Esophagus squamous epithelium (tissue), 5 donors: Measurements from ENCODE around the gene SLC35F6. TPM values are rescaled to one million over a fixed set of nuclear protein-coding genes. Genes with fewer than 3 reads are reported as not detected.

Experiments used
- DNase-seq: peaks from one replicate; lab custom pipeline; 2025; lab: John Stamatoyannopoulos, UW
- H3K27ac ChIP-seq, 4 donors: fragments of 200-600 bp; sonication (generic); one replicate each; pipeline ENCODE4 v1.5.1; 2016 to 2019; ENCODE audit warnings: mild to moderate bottlenecking in 1 of 4
- H3K27me3 ChIP-seq, 4 donors: fragments of 200-600 bp; sonication (generic); 1 replicate in 3 of 4; 2 replicates in 1 of 4; pipeline versions ENCODE4 v1.5.1 to v1.6.0; 2017 to 2021; ENCODE audit warnings: antibody characterized with exemption in 1 of 4
- H3K36me3 ChIP-seq, 3 donors: fragments of 200-600 bp; sonication (generic); one replicate each; pipeline ENCODE4 v1.5.1; 2016 to 2019
- H3K4me1 ChIP-seq, 3 donors: fragments of 200-600 bp; sonication (generic); one replicate each; pipeline ENCODE4 v1.5.1; 2017 to 2019
- H3K4me3 ChIP-seq, 4 donors: fragments of 200-600 bp; sonication (generic); 1 replicate in 3 of 4; 2 replicates in 1 of 4; pipeline ENCODE4 v1.5.1; 2016 to 2019; ENCODE audit warnings: mild to moderate bottlenecking in 2 of 4, moderate library complexity in 1 of 4
- H3K9me3 ChIP-seq, 3 donors: fragments of 200-600 bp; sonication (generic); one replicate each; pipeline ENCODE4 v1.5.1; 2016 to 2019
- POLR2A ChIP-seq, 4 donors: fragments of 450-650 bp; IDR thresholded peaks; one replicate each; pipeline ENCODE4 v1.6.1; 2017; ENCODE audit warnings: antibody characterized with exemption in 4 of 4, mild to moderate bottlenecking in 4 of 4, moderate library complexity in 3 of 4
- WGBS, 2 donors: methylation state at CpG; one replicate each; pipeline ENCODE4 v1.1.5; 2018; 5-methylcytosine and 5-hydroxymethylcytosine counted together
- intact Hi-C: fragments of 100-400 bp; cut with DNase I; formaldehyde crosslinking; loops from one replicate; pipeline ENCODE4 v1.15.0; 2022
- total RNA-seq, 4 donors: library from RNA; depleted of rRNA; stranded (reverse); fragments of >200 nt; gene quantifications; one replicate each; pipeline ENCODE4 v1.1.0, GENCODE V29; 2016
- TF ChIP-seq, protein P1 (sequence below), 6 experiments: fragments of 450-650 bp in 4 of 6; fragments of 200-600 bp in 2 of 6; sonication (generic) in 2 of 6; IDR thresholded peaks; one replicate each; pipeline ENCODE4 v1.5.1; 2016 to 2019; ENCODE audit warnings: antibody characterized with exemption in 6 of 6, mild to moderate bottlenecking in 4 of 6, moderate library complexity in 4 of 6
- donor health status: DM: yes; HTN: yes; CAD: no.

Gene SLC35F6, protein sequence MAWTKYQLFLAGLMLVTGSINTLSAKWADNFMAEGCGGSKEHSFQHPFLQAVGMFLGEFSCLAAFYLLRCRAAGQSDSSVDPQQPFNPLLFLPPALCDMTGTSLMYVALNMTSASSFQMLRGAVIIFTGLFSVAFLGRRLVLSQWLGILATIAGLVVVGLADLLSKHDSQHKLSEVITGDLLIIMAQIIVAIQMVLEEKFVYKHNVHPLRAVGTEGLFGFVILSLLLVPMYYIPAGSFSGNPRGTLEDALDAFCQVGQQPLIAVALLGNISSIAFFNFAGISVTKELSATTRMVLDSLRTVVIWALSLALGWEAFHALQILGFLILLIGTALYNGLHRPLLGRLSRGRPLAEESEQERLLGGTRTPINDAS
- total RNA-seq, result 10 to 100 TPM; 39.6 to 61.4 (median 48.0) TPM

DNA sequence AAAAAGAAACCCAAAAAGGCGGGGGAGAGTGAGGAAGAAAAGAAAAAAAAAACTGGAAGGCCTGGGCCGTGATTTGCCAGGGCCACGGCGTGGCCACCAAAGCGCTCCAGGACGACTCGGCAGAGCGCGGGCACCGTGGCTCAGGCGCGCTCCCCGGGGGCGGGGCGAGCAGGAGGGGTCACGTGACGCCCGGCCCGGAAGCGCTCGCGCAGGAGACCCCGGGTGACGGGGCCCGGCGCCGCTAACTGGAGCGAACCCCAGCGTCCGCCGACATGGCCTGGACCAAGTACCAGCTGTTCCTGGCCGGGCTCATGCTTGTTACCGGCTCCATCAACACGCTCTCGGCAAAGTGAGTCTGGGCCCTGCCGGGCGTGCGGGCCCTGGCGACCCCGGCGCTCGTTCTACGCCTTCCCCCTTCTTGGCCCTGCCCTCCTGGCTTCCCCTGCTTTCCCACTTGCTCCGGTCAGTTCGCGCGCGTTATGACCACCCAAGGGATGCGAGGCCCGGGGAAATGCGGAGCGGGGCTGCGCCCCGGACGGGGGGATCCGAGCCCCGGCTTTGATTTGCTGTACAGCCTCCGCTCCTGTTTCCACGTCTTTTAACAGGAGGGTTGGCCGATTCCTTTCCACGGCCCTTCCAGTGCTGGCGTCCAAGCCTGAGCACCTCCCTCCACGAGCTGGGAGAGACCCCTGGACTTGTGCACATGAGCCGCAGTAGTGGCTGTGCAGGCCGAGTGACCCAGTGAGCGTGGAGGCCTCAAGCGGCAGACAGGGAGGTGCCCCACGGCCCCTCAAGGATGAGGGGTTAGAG lies at the start of gene SLC35F6:
Gene SLC35F6 (plus strand): TSS at position 207 of the 810 bp plus-strand sequence. CDS start 66 bp downstream, at position 273.
- Histone ChIP-seq H3K4me3 (peak within 1 kb of the TSS; percentile 64 to 95 (median 92)), H3K9me3 (no peaks in the 10 kb centered on the region), H3K27me3 (no peaks in the 10 kb centered on the region), H3K4me1 (peaks cover 39 to 60% (median 48%) of the 10 kb centered on the region in 3 donors), H3K36me3 (no peaks in the 10 kb centered on the region), H3K27ac (peak within 1 kb of the TSS; percentile 90 to 98 (median 96))
- intact Hi-C loops, result no loop called here
- TF ChIP-seq, protein P1, sequence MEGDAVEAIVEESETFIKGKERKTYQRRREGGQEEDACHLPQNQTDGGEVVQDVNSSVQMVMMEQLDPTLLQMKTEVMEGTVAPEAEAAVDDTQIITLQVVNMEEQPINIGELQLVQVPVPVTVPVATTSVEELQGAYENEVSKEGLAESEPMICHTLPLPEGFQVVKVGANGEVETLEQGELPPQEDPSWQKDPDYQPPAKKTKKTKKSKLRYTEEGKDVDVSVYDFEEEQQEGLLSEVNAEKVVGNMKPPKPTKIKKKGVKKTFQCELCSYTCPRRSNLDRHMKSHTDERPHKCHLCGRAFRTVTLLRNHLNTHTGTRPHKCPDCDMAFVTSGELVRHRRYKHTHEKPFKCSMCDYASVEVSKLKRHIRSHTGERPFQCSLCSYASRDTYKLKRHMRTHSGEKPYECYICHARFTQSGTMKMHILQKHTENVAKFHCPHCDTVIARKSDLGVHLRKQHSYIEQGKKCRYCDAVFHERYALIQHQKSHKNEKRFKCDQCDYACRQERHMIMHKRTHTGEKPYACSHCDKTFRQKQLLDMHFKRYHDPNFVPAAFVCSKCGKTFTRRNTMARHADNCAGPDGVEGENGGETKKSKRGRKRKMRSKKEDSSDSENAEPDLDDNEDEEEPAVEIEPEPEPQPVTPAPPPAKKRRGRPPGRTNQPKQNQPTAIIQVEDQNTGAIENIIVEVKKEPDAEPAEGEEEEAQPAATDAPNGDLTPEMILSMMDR (IDR thresholded peaks at IDR 0.05), result peak in 2 of 6 experiments; percentile 10 to 13
- TF ChIP-seq POLR2A (IDR thresholded peaks at IDR 0.05), result peak in 3 of 4 donors; percentile 29 to 96 (median 81)
- DNase-seq, result peak; percentile 19
- 0 to 1% methylated on average over 18 to 49 of the region's 68 CpGs for WGBS, 2 donors

DNA sequence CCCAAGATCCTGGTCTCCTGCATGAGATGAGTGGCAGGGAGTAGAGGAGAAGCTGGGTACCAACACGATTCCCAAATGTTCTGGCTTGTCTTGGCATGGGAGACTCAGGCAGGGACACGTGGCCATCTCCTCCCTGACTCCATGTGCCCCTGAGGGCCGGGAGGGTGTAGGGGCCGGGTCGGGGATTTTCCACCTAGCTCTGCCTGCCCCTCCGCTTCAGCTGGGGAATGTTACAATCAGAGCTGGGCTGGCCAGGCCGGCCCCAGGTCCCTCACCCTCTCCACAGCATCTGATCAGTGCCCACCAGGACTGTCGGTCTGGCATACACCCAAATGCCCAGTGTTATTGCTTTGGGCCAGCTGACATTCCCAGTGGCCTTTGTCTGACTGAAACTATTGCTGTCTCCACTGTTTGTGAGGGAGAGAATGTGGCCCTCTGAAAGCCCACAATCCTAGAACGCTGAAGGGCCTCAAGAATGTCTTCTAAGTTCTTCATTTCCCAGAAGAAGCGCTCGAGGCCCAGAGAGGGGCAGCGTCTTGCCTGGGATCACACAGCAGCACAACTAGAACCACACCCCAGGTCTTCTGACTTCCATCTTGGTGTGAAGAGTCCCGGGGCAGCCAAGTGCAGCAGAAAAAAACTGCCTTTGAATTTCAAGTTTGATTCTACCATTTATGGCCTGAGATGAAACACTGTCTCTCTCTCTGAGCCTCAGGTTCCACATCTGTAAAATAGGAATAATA lies 48.4 kb upstream of the SLC35F6 start:
- Histone ChIP-seq H3K27me3 (no peaks in the 10 kb centered on the region), H3K36me3 (no peaks in the 10 kb centered on the region), H3K27ac (peak overlapping the region in 1 of 4 donors; percentile 1), H3K4me1 (peaks cover 7 to 46% (median 9%) of the 10 kb centered on the region in 3 donors), H3K4me3 (no peak overlapping the region), H3K9me3 (no peaks in the 10 kb centered on the region)
- intact Hi-C loops, result no loop called here
- no peak for TF ChIP-seq POLR2A (IDR thresholded peaks at IDR 0.05)
- no peak for DNase-seq
- 53 to 62% methylated on average over 9 of the region's 13 CpGs for WGBS, 2 donors

DNA sequence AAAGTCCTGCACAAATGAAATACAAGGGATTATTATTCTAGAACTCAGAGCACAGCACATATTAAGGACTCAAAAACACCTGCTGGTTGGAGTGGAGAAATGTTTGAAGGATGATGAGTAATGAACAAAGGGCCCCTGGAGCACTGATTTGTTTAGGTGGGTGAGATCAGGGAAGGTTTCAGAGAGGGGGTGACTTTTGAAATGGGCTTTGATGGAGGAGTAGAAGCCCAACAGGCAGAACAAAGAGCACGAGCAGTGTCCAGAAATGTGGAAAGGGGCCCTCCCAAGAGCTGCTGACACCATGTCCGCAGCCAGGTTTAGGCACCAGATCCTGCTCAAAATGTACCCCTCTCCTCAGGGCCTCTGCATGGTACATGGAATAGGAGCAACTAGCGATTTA lies 47.7 kb upstream of the SLC35F6 start:
- no peak for TF ChIP-seq POLR2A (IDR thresholded peaks at IDR 0.05)
- Histone ChIP-seq H3K27ac (no peak overlapping the region), H3K4me1 (peaks cover 8 to 46% (median 13%) of the 10 kb centered on the region in 3 donors), H3K36me3 (no peaks in the 10 kb centered on the region), H3K27me3 (no peaks in the 10 kb centered on the region), H3K4me3 (no peak overlapping the region), H3K9me3 (no peaks in the 10 kb centered on the region)
- no peak for DNase-seq
- intact Hi-C loops, result no loop called here
- WGBS, 2 donors, result 95 to 97% methylated on average over 3 of the region's 3 CpGs

DNA sequence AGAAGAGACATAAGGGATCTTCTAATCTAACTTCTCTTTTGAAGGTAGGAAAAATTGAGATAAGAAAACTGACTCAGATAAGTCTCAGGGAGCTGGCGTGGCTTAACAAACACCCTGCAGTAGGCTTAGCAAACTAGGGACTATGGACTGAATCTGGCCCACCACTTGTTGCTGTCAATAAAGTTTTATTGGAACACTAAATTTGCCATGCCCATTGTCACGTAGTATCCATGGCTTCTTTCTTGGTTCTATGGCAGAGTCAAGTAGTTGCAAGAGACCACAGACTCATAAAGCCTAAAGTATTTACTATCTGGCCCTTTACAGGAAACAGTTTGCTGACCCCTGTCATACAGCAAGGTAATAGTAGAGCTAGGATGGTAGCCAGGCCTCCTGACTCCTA lies 47.3 kb upstream of the SLC35F6 start:
- H3K36me3 ChIP-seq, result no peaks in the 10 kb centered on the region
- H3K4me1 ChIP-seq, result peaks cover 8 to 48% (median 17%) of the 10 kb centered on the region in 3 donors
- TF ChIP-seq POLR2A (IDR thresholded peaks at IDR 0.05), result no peak
- H3K27me3 ChIP-seq, result no peaks in the 10 kb centered on the region
- no peak overlapping the region for H3K27ac ChIP-seq
- no peak for DNase-seq
- intact Hi-C loops, result no loop called here
- H3K9me3 ChIP-seq, result no peaks in the 10 kb centered on the region
- WGBS, 2 donors, result 86 to 92% methylated on average over 2 of the region's 2 CpGs
- no peak overlapping the region for H3K4me3 ChIP-seq

DNA sequence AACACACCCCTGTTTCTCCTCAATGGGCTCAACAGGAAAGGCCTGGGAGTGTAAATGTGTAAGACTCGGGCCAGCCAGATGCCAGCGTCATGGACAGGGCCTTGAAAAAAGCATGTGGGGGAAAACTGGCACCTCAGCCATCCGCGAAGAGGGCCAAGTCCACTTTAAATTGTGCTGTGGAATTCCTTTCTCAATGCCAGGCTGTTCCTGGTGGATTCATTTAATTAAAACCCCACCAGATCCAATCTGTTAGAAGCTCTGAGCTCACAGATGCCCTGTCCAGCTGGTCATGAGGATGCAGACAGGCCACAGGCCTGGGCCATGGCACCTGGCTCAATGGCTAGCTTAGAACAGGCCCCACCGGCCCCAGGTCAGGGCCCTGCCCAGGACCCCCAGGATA lies 46.7 kb upstream of the SLC35F6 start:
- intact Hi-C loops, result no loop called here
- peaks cover 8 to 48% (median 19%) of the 10 kb centered on the region in 3 donors for H3K4me1 ChIP-seq
- no peak for DNase-seq
- H3K36me3 ChIP-seq, result no peaks in the 10 kb centered on the region
- no peaks in the 10 kb centered on the region for H3K9me3 ChIP-seq
- no peak for TF ChIP-seq POLR2A (IDR thresholded peaks at IDR 0.05)
- TF ChIP-seq, protein P1 (IDR thresholded peaks at IDR 0.05), result no peak
- no peak overlapping the region for H3K27ac ChIP-seq
- H3K4me3 ChIP-seq, result no peak overlapping the region
- H3K27me3 ChIP-seq, result no peaks in the 10 kb centered on the region
- WGBS, 2 donors, result 81 to 94% methylated on average over 4 to 5 of the region's 5 CpGs

DNA sequence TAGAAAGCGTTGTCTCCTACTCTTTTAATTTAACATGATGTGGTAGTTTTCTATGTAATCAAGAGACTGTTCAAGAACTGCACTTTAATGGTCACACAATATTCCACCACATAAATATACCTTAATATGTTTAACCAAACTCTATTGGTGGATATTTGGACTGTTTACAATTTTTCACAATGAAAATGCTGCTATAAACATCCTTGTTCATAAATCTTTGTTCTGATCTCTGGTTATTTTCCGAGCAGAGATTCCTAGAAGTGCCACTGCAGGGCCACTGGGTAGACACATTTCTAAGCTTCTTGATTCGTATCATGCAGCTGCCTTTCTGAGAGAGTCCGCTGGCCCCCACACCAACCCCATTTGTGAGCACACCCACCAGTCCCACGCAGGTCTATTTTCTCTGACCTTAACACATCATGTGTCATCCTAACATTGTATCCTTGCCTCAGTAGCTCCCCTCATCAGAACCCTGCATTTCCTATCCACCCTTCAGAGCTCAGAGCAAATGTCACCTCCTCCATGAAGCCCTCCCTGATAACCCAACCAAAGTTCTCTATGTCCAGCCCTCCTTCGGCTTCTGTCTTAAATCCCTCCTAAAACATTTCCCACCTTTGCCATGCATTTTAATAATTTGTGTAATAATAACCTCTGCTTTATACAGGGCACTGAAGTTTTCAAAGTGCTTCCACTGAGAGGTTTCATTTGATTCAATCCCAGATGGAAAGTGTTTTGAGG lies 45.0 kb upstream of the SLC35F6 start:
- Histone ChIP-seq H3K9me3 (no peaks in the 10 kb centered on the region), H3K4me1 (peaks cover 8 to 51% (median 27%) of the 10 kb centered on the region in 3 donors), H3K36me3 (no peaks in the 10 kb centered on the region), H3K27me3 (no peaks in the 10 kb centered on the region), H3K4me3 (no peak overlapping the region), H3K27ac (peak overlapping the region in 1 of 4 donors; percentile 53)
- TF ChIP-seq, protein P1 (IDR thresholded peaks at IDR 0.05), result no peak
- TF ChIP-seq POLR2A (IDR thresholded peaks at IDR 0.05), result no peak
- WGBS, 2 donors, result 54 to 71% methylated on average over 6 of the region's 6 CpGs
- DNase-seq, result no peak
- intact Hi-C loops, result no loop called here
